ENCODE data around the gene AADACL2. TPM values are rescaled to one million over a fixed set of nuclear protein-coding genes. Genes with fewer than 3 reads are reported as not detected.

Gene AADACL2
- total RNA-seq, 1 experiment from 2014 or later = not detected

GRCh38 chr3:151732861-151733260, 866 bp upstream of the AADACL2 start:
- TF ChIP-seq CTCF (conservative IDR thresholded peaks at IDR 0.05) = no peak
- no peaks in the 10 kb centered on the region for H3K27me3 Mint-ChIP-seq (ENCODE audit: low read depth)
- H3K4me1 Mint-ChIP-seq = no peaks in the 10 kb centered on the region
- Histone ChIP-seq H2AK5ac (ENCODE audit: insufficient read length, low read length) (no peak overlapping the region), H2AFZ (ENCODE audit: low read length) (no peak overlapping the region), H2BK20ac (ENCODE audit: low read depth, low read length, poor library complexity, severe bottlenecking) (no peak overlapping the region), H2BK15ac (ENCODE audit: low read depth, low read length) (no peak overlapping the region), H3K27me3 (ENCODE audit: insufficient read depth, low read length) (no peaks in the 10 kb centered on the region), H3K4me2 (ENCODE audit: insufficient read depth, insufficient read length, low read length) (no peak overlapping the region), H3K56ac (ENCODE audit: insufficient read length, low read depth, low read length) (no peak overlapping the region), H4K91ac (ENCODE audit: insufficient read length, low read depth, low read length) (no peak overlapping the region), H2BK120ac (ENCODE audit: low read depth, low read length, poor library complexity, severe bottlenecking) (no peak overlapping the region), H3K79me1 (ENCODE audit: insufficient read depth, low read depth, low read length, poor library complexity, severe bottlenecking) (no peaks in the 10 kb centered on the region), H3K79me2 (ENCODE audit: insufficient read depth, low read length) (no peaks in the 10 kb centered on the region), H3K14ac (ENCODE audit: insufficient read depth, low read length) (no peak overlapping the region), H3K9me3 (ENCODE audit: control insufficient read depth, low read depth, low read length) (no peaks in the 10 kb centered on the region), H3K18ac (ENCODE audit: insufficient read length, low read depth, low read length) (no peak overlapping the region), H4K20me1 (ENCODE audit: control insufficient read depth, insufficient read depth, insufficient read length) (no peaks in the 10 kb centered on the region), H4K5ac (ENCODE audit: insufficient read length, low read depth, low read length) (no peak overlapping the region), H2BK5ac (ENCODE audit: insufficient read length, low read length) (no peak overlapping the region), H3K4ac (ENCODE audit: low read depth, low read length) (no peak overlapping the region), H3T11ph (ENCODE audit: low read length) (no peak overlapping the region), H2BK12ac (ENCODE audit: insufficient read length, low read depth, low read length) (no peak overlapping the region), H4K8ac (replicated peaks; ENCODE audit: insufficient read length, low read depth, low read length) (no peak overlapping the region), H3K9ac (ENCODE audit: extremely low read depth, insufficient read length, low read length) (no peak overlapping the region), H3K27ac (ENCODE audit: insufficient read length, low read depth, low read length) (no peak overlapping the region), H3K4me1 (ENCODE audit: insufficient read depth, low read length) (no peaks in the 10 kb centered on the region), H3K23me2 (ENCODE audit: insufficient read length, low read depth, low read length, poor library complexity, severe bottlenecking) (no peaks in the 10 kb centered on the region), H3K23ac (ENCODE audit: insufficient read length, low read depth, low read length) (no peak overlapping the region)
- WGBS (ENCODE audit: extremely low coverage, insufficient read length, low lambda C conversion rate) = no CpG with 5 or more reads among the region's 2 CpGs
- peaks cover 0 to 5% (median 0%) of the 10 kb centered on the region in 3 experiments; a peak in 1 of 7 replicates for H3K36me3 Mint-ChIP-seq (ENCODE audit: insufficient read depth in 1 of 3, low read depth in 3 of 3)
- H3K27ac Mint-ChIP-seq = no peak overlapping the region; a peak in 1 of 7 replicates
- peaks cover 3 to 4% of the 10 kb centered on the region in 2 experiments; a peak in 3 of 5 replicates for H3K9me3 Mint-ChIP-seq
- H3K4me3 Mint-ChIP-seq = no peak overlapping the region
- no peak for DNase-seq
